Measurements from ENCODE around the gene SEC23A.

- TF ChIP-seq CTCF (IDR thresholded peaks at IDR 0.05; ENCODE audit: low read depth, low read length, missing input control), result no peak
- TF ChIP-seq TAF1 (conservative IDR thresholded peaks at IDR 0.05), result no peak
- TF ChIP-seq YY1 (IDR thresholded peaks at IDR 0.05), result no peak
- TF ChIP-seq HNF4A (conservative IDR thresholded peaks at IDR 0.05), result no peak
- TF ChIP-seq HNF4G (IDR thresholded peaks at IDR 0.05), result no peak
- TF ChIP-seq ATF3 (IDR thresholded peaks at IDR 0.05), result no peak
- no peak for TF ChIP-seq FOXA2 (IDR thresholded peaks at IDR 0.05)
- no peak for TF ChIP-seq MAX (IDR thresholded peaks at IDR 0.05)
Measured at GRCh38 chr14:39122330-39123138, 19.5 kb upstream of the SEC23A start.

Measured in liver (tissue), 3 donors.